Ecto neural progenitor cell (in vitro differentiated cells): ENCODE results near the gene MAST1.
"Not testable (repeated sequence)": the region's sequence is repeated elsewhere in the genome, so short reads cannot be mapped to it uniquely, and the experiment has no call there.

Experiments
- DNase-seq: peaks from one replicate; pipeline ENCODE4 v3.0.0-alpha.2; 2018; ENCODE audit warnings: low spot score

The MAST1 gene

DNA sequence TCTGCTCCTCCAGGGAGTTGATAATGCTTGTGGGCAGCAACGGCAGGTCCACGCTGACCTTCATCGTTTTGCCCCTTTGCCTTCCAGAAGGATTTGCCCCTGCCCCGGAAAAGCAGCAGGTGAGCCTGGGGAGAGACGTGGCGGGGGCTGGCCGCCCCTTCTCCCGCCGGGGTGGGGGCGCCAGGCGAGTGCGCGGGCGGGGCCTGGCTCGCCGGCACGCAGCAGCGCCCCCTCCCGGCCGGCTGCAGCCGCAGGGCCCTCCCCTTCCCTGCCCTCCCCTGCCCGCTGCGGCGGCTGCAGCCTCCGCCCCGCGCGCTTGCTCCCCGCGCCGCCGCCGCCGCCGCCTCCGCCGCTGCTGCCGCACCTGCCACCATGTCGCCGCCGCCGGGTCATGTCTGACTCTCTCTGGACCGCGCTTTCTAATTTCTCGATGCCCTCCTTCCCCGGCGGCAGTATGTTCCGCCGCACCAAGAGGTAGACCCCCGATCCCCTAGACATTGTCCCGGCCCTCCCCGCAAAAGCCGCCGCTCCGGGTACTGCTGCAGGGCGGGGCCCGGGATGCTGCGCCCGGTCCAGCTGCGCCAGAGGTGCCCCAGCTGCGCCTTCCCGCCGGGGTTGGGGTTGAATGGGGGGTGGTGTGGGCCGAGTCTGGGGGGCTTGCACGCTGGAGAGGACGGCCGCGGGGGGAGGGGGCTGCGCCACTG, at the start of gene MAST1:
Gene MAST1 (plus strand): TSS at position 334 of the 704 bp plus-strand sequence. CDS start 58 bp downstream, at position 392.
- DNase-seq: peak; percentile 82

- DNase-seq: peak; percentile 77
Measured at GRCh38 chr19:12788682-12789097, 49.6 kb upstream of the MAST1 start.

DNA sequence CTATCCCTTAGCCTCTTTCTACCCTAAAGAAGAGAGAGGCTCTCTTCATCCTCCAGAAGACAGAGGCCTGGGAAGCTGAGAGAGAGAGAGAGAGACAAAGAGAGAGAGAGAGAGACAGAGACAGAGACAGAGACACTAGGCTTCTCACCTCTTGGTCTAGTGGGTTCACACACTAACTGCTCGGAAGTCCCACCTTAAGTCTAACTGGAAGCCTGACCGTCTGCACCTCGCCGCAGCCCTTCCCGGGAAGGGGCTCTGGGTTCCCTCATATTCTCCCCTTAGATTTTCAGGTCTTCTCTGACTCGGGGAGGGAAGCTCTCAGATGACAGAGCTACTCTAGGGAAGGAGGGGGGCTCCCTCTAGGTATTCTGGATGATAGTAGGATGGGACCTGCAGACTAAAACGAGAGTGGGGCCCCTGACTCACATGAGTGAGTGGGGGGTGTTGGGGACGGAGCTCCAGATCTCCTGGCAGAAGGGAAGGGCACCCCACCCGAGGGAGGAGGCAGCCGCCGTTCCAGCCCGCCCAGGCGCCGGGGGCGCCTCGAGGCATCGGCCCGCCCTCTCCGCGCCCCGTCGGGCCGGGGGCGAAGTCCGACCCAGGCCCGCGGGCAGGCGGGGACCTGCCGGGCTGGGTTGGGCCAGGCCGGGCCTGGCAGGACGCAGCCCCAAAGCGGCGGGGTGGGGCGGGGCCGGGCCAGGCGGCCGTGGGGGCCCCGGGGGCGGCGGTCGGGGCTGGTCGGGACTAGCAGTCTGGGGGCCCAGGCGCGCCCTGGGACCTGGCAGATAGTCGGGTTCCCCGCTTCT, 49.0 kb upstream of the MAST1 start:
- DNase-seq: no peak

GRCh38 chr19:12789904-12790619, 48.3 kb upstream of the MAST1 start:
- peak; percentile 97 for DNase-seq

DNA sequence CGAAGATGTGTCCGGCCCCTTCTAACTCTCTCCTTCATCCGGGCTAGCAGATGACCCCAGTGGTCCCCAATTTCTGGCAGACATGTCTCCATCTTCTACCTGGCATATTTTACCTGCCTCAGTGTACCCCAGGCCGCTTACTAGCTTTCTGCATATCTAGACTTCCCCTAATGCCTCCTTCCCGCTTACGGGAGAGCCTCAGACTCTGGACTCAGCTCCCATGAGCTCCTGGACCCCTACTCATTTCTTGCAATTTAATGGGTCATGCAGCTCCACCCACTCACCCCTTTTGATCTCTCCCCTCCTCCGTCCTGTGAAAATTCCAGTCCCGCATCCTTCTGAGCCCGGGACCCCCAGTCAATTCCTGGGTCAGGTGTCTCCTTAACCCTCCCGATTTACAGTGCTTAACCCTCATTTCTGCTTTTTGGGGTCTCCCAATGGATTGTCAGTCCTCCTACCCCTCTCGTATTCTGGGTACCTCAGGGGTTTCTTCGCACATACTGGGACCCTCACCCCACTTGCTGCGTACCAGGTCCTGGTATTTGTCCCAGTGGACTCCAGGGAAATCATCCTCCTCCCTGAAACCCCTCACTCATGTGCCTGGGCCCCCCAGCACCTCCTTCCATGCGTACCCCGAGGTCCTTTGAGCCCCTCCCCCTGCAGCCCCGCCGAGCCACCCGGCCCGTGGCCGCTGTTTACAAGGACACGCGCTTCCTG, 47.5 kb upstream of the MAST1 start:
- no peak for DNase-seq

GRCh38 chr19:12791345-12792050, 46.8 kb upstream of the MAST1 start, which contains the start of gene JUNB:
JUNB (plus strand) TSS chr19:12791486; CDS start chr19:12791772, 286 bp downstream.
- peak; percentile 93 for DNase-seq

- DNase-seq: peak; percentile 80
Measured at GRCh38 chr19:12792051-12792852, 46.1 kb upstream of the MAST1 start.

DNA sequence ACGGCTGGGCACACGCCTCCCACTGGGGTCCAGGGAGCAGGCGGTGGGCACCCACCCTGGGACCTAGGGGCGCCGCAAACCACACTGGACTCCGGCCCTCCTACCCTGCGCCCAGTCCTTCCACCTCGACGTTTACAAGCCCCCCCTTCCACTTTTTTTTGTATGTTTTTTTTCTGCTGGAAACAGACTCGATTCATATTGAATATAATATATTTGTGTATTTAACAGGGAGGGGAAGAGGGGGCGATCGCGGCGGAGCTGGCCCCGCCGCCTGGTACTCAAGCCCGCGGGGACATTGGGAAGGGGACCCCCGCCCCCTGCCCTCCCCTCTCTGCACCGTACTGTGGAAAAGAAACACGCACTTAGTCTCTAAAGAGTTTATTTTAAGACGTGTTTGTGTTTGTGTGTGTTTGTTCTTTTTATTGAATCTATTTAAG, 45.4 kb upstream of the MAST1 start:
- no peak for DNase-seq

GRCh38 chr19:12793290-12794195, 44.8 kb upstream of the MAST1 start:
- peak; percentile 95 for DNase-seq

DNA sequence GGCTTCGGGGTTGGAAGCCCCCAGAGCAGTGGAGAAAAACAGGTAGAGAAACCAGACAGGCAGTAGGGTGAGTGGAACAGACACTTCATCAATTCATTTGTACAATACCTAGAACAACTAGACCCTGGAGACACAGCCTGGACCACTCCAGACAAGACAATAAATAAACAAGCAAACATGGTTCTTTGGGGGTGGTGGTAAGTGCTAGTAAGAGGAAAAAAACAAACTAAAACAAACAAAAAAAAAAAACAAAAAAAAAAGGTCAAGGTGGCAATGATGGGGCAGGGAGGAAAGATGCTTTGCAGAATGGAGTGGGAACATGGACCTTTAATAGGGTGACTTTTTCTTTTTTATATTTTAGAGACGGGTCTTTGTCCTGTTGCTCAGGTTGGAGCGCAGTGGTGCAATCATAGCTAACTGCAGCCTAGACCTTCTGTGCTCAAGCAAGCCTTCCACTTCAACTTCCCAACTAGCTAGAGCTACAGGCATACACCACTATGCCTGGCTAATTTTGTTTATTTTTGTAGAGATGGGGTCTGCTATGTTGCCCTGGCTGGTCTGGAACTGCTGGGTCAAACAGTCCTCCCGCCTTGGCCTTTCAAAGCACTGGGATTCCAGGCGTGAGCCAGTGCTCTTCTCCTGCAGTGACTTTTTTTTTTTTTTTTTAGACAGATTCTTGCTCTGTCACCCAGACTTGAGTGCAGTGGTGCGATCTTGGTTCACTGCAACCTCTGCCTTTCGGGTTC, 43.9 kb upstream of the MAST1 start:
- DNase-seq: no peak

GRCh38 chr19:12794971-12795381, 43.3 kb upstream of the MAST1 start:
- DNase-seq: no peak

DNA sequence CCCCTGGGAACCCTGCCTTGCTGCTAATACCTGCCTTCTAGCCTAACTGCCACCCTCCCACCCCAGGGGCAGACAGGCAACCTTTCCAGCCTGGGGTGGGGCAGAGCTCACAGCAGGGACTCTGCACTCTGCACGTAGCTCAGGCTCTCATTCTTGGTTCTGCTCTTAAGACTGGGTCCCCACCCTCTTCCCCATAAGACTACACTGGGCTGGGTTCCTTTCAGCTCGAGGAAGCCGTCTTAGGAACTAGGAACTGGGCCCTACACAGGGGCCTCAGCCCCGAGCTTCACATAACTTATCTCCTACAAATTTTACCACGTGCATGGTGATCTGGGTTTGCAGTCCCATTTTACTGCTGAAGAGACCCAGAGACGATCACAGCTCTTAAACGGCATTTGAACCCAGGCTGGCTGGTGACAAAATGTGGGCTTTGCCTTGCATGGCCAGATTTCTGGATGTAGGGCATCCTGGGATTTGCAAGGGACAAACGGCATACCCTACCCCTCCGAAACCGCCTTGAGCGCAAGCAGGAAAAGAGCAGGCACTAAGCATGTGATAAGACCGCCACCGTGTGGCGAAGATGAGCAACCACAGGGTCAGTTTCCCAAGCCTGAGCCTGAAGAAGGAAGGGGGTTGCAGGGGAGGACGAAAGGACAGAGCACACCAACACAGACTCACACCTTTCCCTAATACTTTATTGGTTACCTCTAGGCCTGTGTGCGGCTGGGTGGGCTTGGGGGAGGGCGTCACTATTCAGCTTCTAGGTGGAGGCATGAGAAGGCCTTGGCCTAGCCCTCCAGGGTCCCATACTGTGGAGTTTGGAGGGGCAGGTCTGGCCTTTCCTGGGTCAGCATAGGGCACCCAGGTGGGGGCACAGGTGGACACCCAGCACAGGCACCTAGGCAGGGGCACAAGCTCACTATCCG, 41.9 kb upstream of the MAST1 start:
- DNase-seq: peak; percentile 87

- no peak for DNase-seq
Measured at GRCh38 chr19:12797141-12797587, 41.2 kb upstream of the MAST1 start.

DNA sequence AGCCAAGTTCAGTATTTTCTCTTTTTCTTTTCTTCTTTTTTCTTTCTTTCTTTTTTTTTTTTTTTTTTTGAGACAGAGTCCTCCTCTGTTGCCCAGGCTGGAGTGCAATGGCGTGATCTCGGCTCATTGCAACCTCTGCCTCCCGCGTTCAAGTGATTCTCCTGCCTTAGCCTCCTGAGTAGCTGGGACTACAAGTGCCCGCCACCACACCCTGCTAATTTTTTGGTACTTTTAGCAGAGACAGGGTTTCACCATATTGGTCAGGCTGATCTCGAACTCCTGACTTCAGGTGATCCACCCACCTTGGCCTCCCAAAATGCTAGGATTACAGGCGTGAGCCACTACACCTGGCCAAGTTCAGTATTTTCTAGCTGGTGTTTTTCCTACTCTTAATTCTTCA, 40.7 kb upstream of the MAST1 start:
- not testable (repeated sequence) for DNase-seq

DNA sequence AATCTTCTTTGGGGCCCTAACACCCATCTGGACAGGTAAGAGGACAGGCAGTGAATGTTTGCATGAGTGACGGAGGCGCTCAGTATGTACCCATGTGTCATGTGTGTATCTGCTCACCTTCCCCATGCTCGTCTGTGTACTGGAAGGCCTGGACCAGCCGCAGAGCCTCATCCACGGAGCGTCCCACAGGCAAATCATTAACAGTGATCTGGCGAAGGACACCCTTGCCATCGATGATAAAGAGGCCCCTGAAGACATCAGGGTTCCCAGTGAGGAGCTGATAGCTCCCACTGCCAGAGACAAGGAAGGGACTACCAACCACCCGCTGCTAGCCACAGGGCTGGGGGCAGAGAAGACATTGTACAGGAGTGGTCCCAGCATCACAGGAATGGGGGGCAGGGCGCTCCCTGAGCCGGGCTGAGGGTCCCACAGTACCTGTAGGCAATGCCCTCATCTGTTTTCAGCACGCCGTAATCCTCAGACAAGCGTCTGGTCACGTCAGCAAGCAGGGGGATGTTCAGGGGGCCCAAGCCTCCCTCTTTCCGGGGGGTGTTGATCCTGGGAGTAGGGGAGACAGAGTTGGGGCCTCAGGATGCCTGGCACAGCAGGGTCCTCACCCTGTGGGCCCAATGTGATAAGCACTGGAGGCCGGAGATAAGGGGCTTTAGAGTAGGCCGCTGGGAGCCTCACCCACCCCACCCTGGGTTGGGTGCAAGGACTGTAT, 38.4 kb upstream of the MAST1 start:
- no peak for DNase-seq

DNA sequence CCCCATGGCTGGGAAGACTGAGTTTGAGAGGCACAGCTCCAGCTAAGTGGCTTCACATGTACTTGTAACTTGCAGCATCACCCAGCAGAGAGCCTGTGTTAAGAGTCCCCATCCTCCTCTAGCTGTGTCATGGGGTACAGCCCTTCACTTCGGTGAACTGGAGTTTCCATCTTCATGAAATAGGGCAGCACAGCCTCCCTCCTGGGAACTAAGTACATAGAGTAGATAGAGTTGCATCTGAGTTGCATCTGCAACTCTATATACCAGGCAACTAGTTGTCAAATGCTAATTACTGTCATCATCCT, 37.9 kb upstream of the MAST1 start:
- no peak for DNase-seq

GRCh38 chr19:12800923-12801465, 37.3 kb upstream of the MAST1 start:
- DNase-seq: peak; percentile 65
